Activated CD4-positive, alpha-beta memory T cell treated with anti-CD3 and anti-CD28 coated beads for 36 hours (primary cell): Measurements from ENCODE around the gene ARHGEF10L. TPM values are rescaled to one million over a fixed set of nuclear protein-coding genes. Genes with fewer than 3 reads are reported as not detected.

Experiments used
- CTCF ChIA-PET: fragments of 350-600 bp; sonication (Branson Sonifier 250); formaldehyde crosslinking; loops from one replicate; lab custom pipeline; 2021; ENCODE audit warnings: antibody characterized with exemption, inconsistent platforms; lab: Charles Lee
- POLR2A ChIA-PET: fragments of 350-600 bp; sonication (Branson Sonifier 250); formaldehyde crosslinking; loops from one replicate; lab custom pipeline; 2021; ENCODE audit warnings: antibody characterized with exemption; lab: Charles Lee
- DNase-seq: peaks from one replicate; pipeline ENCODE4 v3.0.0-alpha.2; 2020
- H3K27ac Mint-ChIP-seq: one replicate; pipeline ENCODE4 v1.8.0; 2021; ENCODE audit warnings: mixed read lengths
- H3K27me3 Mint-ChIP-seq: one replicate; pipeline ENCODE4 v1.8.0; 2021; ENCODE audit warnings: mixed read lengths
- H3K36me3 Mint-ChIP-seq: one replicate; pipeline ENCODE4 v1.8.0; 2021; ENCODE audit warnings: mixed read lengths
- H3K4me1 Mint-ChIP-seq: one replicate; pipeline ENCODE4 v1.8.0; 2021; ENCODE audit warnings: low read depth, mixed read lengths
- H3K4me3 Mint-ChIP-seq: one replicate; pipeline ENCODE4 v1.8.0; 2021; ENCODE audit warnings: mild to moderate bottlenecking, mixed read lengths
- H3K9me3 Mint-ChIP-seq: one replicate; pipeline ENCODE4 v1.8.0; 2021; ENCODE audit warnings: mixed read lengths
- intact Hi-C: fragments of 100-400 bp; cut with micrococcal nuclease; formaldehyde crosslinking; loops from one replicate; pipeline ENCODE4 v1.15.1; 2023
- total RNA-seq, 2 experiments: library from RNA; stranded (reverse); gene quantifications; one replicate each; pipeline ENCODE4 v1.2.3, GENCODE V29; 2021

The ARHGEF10L gene
- total RNA-seq, 2 experiments from 2014 or later: not detected

DNA sequence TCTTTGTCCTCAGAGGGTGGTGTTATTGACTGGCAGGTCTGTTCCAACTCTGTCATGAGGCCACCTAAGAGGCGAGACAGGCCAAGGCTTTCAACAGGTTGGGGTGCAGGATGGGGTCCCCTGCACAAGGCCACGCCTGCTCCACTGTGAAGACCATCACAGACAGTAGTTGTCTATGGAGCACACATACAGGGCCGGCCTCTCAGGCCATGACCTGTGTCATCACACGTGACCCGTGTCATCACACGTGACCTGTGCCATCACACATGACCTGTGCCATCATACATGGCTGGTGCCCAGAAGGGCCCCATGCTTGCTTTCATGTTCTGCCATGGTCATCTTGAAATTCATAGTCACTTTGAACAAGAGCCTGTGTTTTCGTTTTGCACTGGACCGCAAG is 91.9 kb downstream of the ARHGEF10L start:
- intact Hi-C loops: no loop called here
- Mint-ChIP-seq H3K9me3 (no peaks in the 10 kb centered on the region), H3K4me3 (no peak overlapping the region), H3K36me3 (no peaks in the 10 kb centered on the region), H3K27ac (no peak overlapping the region), H3K4me1 (no peaks in the 10 kb centered on the region), H3K27me3 (no peaks in the 10 kb centered on the region)
- ChIA-PET CTCF (no interaction called here), POLR2A (no interaction called here)
- no peak for DNase-seq

DNA sequence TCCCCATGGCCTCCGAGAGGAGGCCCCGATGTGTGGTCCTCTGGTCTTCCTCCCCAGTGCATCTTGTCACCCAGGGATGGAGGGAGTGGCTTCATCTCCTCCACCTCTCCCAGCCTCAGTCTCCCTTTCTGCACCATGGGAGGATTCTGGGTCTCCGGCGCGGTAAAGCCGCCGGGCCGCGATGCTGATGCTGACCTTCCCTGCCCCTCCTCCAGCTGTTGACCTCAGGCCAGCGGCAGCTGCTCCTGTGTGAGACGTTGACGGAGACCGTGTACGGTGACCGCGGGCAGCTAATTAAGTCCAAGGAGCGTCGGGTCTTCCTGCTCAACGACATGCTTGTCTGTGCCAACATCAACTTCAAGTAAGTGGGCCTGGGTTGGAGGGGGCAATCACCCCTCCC is 92.6 kb downstream of the ARHGEF10L start:
- intact Hi-C loops: no loop called here
- DNase-seq: no peak
- Mint-ChIP-seq H3K27ac (no peak overlapping the region), H3K9me3 (no peaks in the 10 kb centered on the region), H3K36me3 (no peaks in the 10 kb centered on the region), H3K4me3 (no peak overlapping the region), H3K27me3 (no peaks in the 10 kb centered on the region), H3K4me1 (no peaks in the 10 kb centered on the region)
- ChIA-PET POLR2A (no interaction called here), CTCF (no interaction called here)

- CTCF ChIA-PET: no interaction called here
- intact Hi-C loops: no loop called here
- Mint-ChIP-seq H3K4me1 (no peaks in the 10 kb centered on the region), H3K4me3 (no peak overlapping the region), H3K9me3 (no peaks in the 10 kb centered on the region), H3K27me3 (no peaks in the 10 kb centered on the region), H3K36me3 (no peaks in the 10 kb centered on the region), H3K27ac (no peak overlapping the region)
- DNase-seq: no peak
- POLR2A ChIA-PET: no interaction called here
Measured at GRCh38 chr1:17632541-17633184, 93.2 kb downstream of the ARHGEF10L start.

- H3K27ac Mint-ChIP-seq: no peak overlapping the region
- H3K9me3 Mint-ChIP-seq: no peaks in the 10 kb centered on the region
- no peaks in the 10 kb centered on the region for H3K27me3 Mint-ChIP-seq
- DNase-seq: no peak
- no peak overlapping the region for H3K4me3 Mint-ChIP-seq
- ChIA-PET CTCF (no interaction called here), POLR2A (no interaction called here)
- H3K4me1 Mint-ChIP-seq: no peaks in the 10 kb centered on the region
- H3K36me3 Mint-ChIP-seq: no peaks in the 10 kb centered on the region
- intact Hi-C loops: no loop called here
Measured at GRCh38 chr1:17633654-17634053, 94.2 kb downstream of the ARHGEF10L start.

- no peaks in the 10 kb centered on the region for H3K9me3 Mint-ChIP-seq
- CTCF ChIA-PET: no interaction called here
- POLR2A ChIA-PET: no interaction called here
- H3K4me1 Mint-ChIP-seq: no peaks in the 10 kb centered on the region
- intact Hi-C loops: no loop called here
- DNase-seq: no peak
- H3K27me3 Mint-ChIP-seq: no peaks in the 10 kb centered on the region
- no peak overlapping the region for H3K4me3 Mint-ChIP-seq
- no peak overlapping the region for H3K27ac Mint-ChIP-seq
- H3K36me3 Mint-ChIP-seq: no peaks in the 10 kb centered on the region
Measured at GRCh38 chr1:17635276-17635675, 95.8 kb downstream of the ARHGEF10L start.

DNA sequence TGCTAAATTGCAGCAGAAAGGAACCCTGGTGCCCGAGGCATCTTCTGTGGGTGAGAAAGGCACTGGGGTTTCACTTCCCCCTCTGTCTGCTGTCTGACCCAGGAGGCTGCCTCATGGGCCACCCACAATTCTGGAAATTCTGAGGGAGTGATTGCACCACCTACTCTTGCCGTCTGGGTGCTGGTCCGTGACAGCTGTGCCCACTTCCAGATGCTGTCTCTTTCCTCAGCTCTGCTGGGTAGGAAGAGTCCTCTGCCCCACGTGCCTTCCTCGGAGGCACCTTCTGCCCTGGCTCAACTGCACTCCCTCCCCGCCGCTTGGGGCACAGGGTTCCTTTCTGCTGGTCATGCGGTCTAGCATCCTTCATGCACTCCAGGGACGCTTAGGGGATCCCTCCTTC is 96.3 kb downstream of the ARHGEF10L start:
- Mint-ChIP-seq H3K4me3 (no peak overlapping the region), H3K4me1 (no peaks in the 10 kb centered on the region), H3K27ac (no peak overlapping the region), H3K27me3 (no peaks in the 10 kb centered on the region), H3K36me3 (no peaks in the 10 kb centered on the region), H3K9me3 (no peaks in the 10 kb centered on the region)
- no peak for DNase-seq
- CTCF ChIA-PET: no interaction called here
- intact Hi-C loops: no loop called here
- POLR2A ChIA-PET: no interaction called here

DNA sequence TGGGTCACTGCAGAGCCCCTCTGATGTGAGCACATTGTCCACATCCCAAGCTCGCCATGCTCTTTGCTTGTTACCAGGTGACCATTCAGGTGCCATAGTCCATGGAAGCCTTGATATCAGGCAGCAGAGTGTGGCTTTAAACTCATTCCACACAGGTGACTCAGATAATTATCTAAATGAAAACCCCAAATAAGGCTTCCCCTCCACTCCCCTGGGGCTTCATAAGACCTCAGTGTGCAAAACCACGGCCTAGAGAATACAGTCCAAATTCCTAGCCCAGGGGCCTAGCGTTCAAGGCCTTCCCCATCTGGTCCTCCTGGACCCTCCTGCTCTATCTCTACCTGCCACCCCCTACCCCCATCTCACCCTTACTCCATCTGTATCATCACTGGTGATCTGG is 97.1 kb downstream of the ARHGEF10L start:
- no peak for DNase-seq
- H3K4me3 Mint-ChIP-seq: no peak overlapping the region
- H3K27ac Mint-ChIP-seq: no peak overlapping the region
- H3K27me3 Mint-ChIP-seq: no peaks in the 10 kb centered on the region
- no peaks in the 10 kb centered on the region for H3K36me3 Mint-ChIP-seq
- no peaks in the 10 kb centered on the region for H3K9me3 Mint-ChIP-seq
- intact Hi-C loops: no loop called here
- CTCF ChIA-PET: no interaction called here
- POLR2A ChIA-PET: no interaction called here
- H3K4me1 Mint-ChIP-seq: no peaks in the 10 kb centered on the region

GRCh38 chr1:17637055-17637454 is 97.6 kb downstream of the ARHGEF10L start:
- H3K27ac Mint-ChIP-seq: no peak overlapping the region
- no peaks in the 10 kb centered on the region for H3K9me3 Mint-ChIP-seq
- DNase-seq: no peak
- ChIA-PET CTCF (no interaction called here), POLR2A (no interaction called here)
- intact Hi-C loops: no loop called here
- H3K4me1 Mint-ChIP-seq: no peaks in the 10 kb centered on the region
- H3K4me3 Mint-ChIP-seq: no peak overlapping the region
- no peaks in the 10 kb centered on the region for H3K36me3 Mint-ChIP-seq
- H3K27me3 Mint-ChIP-seq: no peaks in the 10 kb centered on the region

DNA sequence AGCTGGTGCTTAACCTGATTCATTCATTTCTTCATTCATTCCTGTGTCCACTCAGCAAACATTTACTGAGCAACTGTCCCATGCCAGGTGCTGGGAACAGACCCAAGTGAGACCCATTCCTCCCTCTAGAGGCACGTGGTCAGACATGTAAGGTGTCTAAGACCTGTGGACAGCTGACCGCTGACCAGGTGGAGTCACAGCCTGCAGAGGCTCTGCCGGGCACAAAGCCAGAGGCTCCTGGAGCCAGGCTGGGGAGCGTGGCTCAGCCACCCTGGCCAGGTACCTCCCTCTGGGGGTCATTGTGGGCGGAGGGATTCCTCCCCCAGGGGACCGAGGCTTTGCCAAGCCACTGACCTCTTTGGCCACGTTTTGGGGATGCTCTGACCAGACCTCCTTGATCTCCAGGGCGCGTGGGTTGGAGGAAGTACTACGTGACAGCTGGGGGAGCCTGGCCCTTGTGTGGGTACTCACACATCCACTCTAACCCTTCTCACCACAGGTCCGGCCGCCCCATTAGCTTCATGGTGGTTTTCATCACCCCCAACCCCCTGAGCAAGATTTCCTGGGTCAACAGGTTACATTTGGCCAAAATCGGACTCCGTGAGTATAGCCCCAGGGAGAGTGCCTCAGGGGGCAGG is 100.3 kb downstream of the ARHGEF10L start:
- intact Hi-C loops: no loop called here
- POLR2A ChIA-PET: no interaction called here
- Mint-ChIP-seq H3K36me3 (no peaks in the 10 kb centered on the region), H3K27me3 (no peaks in the 10 kb centered on the region), H3K4me3 (no peak overlapping the region), H3K27ac (no peak overlapping the region), H3K9me3 (no peaks in the 10 kb centered on the region), H3K4me1 (no peaks in the 10 kb centered on the region)
- CTCF ChIA-PET: no interaction called here
- no peak for DNase-seq

DNA sequence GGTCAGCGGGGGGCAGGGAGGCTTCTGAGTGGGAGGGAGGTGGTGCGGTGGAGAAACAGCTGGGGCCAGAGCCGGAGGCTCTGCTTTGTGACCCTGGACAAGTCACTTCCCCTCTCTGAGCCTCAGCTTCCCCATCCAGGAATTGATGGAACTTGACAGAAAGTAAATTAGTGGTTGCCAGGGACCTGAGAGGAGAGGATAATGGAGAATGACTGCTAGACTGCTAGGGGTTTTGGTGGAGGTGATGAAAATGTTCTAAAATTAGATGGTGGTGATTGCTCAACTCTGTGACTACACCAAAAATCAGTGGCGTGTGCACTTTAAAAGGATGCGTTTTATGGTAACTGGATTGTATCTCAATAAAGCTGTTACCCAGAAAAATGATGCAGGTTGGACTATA is 100.9 kb downstream of the ARHGEF10L start:
- ChIA-PET CTCF (no interaction called here), POLR2A (no interaction called here)
- Mint-ChIP-seq H3K4me3 (no peak overlapping the region), H3K36me3 (no peaks in the 10 kb centered on the region), H3K27me3 (no peaks in the 10 kb centered on the region), H3K4me1 (no peaks in the 10 kb centered on the region), H3K27ac (no peak overlapping the region), H3K9me3 (no peaks in the 10 kb centered on the region)
- DNase-seq: no peak
- intact Hi-C loops: no loop called here

- intact Hi-C loops: no loop called here
- POLR2A ChIA-PET: no interaction called here
- CTCF ChIA-PET: no interaction called here
- no peaks in the 10 kb centered on the region for H3K36me3 Mint-ChIP-seq
- no peaks in the 10 kb centered on the region for H3K27me3 Mint-ChIP-seq
- DNase-seq: no peak
- no peak overlapping the region for H3K27ac Mint-ChIP-seq
- H3K4me3 Mint-ChIP-seq: no peak overlapping the region
- H3K9me3 Mint-ChIP-seq: no peaks in the 10 kb centered on the region
- H3K4me1 Mint-ChIP-seq: no peaks in the 10 kb centered on the region
Measured at GRCh38 chr1:17640975-17641374, 101.5 kb downstream of the ARHGEF10L start.

DNA sequence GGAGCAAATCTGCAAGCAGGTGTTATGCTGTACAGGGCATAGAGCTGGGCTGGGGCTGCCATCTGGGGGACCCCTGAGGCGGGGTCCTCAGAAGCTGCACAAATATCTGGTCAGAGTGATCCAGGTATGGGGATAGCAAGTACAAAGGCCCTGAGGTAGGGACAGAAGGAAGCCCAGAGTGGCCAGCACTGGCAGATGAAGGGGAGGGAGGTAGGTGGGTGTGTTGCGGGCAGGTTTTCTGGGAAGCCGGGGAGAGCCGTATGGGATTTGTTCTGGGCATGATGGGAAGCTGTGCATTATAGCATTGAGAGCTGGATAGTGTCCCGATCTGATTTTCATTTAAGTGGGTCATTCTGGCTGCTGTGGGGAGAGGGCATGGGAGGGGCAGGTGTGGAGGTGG is 102.7 kb downstream of the ARHGEF10L start:
- intact Hi-C loops: no loop called here

DNA sequence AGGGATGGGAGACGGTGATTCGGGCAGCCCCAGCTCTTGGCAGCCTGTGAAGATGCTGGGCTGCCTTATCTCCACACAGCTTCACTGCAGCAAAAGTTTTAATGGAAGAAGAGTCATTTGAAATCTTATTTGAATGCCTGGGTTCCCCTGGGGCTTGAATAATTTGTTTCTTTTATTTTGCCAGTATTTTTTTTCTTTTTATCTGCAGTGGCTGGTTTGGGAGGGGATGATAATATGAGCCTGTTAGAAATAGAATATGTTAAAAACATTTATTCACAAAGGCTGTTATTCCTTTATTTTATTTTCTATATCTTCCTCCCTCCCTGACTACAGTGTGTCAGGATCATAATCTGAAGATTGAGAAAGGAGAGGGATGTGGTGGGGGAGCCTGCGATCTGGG is 103.4 kb downstream of the ARHGEF10L start:
- no peaks in the 10 kb centered on the region for H3K36me3 Mint-ChIP-seq
- DNase-seq: no peak
- ChIA-PET CTCF (no interaction called here), POLR2A (no interaction called here)
- intact Hi-C loops: no loop called here
- no peaks in the 10 kb centered on the region for H3K9me3 Mint-ChIP-seq
- H3K27me3 Mint-ChIP-seq: no peaks in the 10 kb centered on the region
- H3K4me1 Mint-ChIP-seq: no peaks in the 10 kb centered on the region
- H3K27ac Mint-ChIP-seq: no peak overlapping the region
- no peak overlapping the region for H3K4me3 Mint-ChIP-seq

More for the DNA sequence above, 102.7 kb downstream of the ARHGEF10L start:
- ChIA-PET CTCF (no interaction called here), POLR2A (no interaction called here)
- Mint-ChIP-seq H3K9me3 (no peaks in the 10 kb centered on the region), H3K4me1 (no peaks in the 10 kb centered on the region), H3K27ac (no peak overlapping the region), H3K36me3 (no peaks in the 10 kb centered on the region), H3K27me3 (no peaks in the 10 kb centered on the region), H3K4me3 (no peak overlapping the region)
- no peak for DNase-seq
